Right lobe of liver (tissue), 6 donors: ENCODE measurements around the gene WBP1L. TPM values are rescaled to one million over a fixed set of nuclear protein-coding genes. Genes with fewer than 3 reads are reported as not detected.
A peak's percentile ranks its signal among the peaks of the same experiment; 100 is the strongest.

Experiments
- ATAC-seq, 4 donors: fragments of 200-7000 bp; cut with Tn5 transposase; one replicate each; pipeline ENCODE4 v1.9.1; 2020; ENCODE audit warnings: mild to moderate bottlenecking in 4 of 4, moderate library complexity in 4 of 4
- DNase-seq, 3 donors: peaks; one replicate each; pipeline ENCODE4 v3.0.0-alpha.2; 2020
- H3K27ac ChIP-seq, 3 donors: fragments of 200-600 bp; one replicate each; pipeline ENCODE4 v1.8.0; 2022
- H3K27me3 ChIP-seq, 2 donors: fragments of 200-600 bp; one replicate each; pipeline ENCODE4 v1.8.0; 2022
- H3K36me3 ChIP-seq, 4 donors: fragments of 200-600 bp; sonication (generic) in 1 of 4; one replicate each; pipeline versions ENCODE4 v1.5.1 to v1.8.0; 2017 to 2022; ENCODE audit warnings: control low read depth in 1 of 4
- H3K4me1 ChIP-seq, 4 donors: fragments of 200-600 bp; sonication (generic) in 1 of 4; one replicate each; pipeline versions ENCODE4 v1.5.1 to v1.8.0; 2017 to 2022; ENCODE audit warnings: control low read depth in 1 of 4
- H3K4me3 ChIP-seq, 3 donors: fragments of 200-600 bp; one replicate each; pipeline ENCODE4 v1.8.0; 2022
- H3K9me3 ChIP-seq, 4 donors: fragments of 200-600 bp; sonication (generic) in 1 of 4; one replicate each; pipeline versions ENCODE4 v1.5.1 to v1.8.0; 2017 to 2022; ENCODE audit warnings: control low read depth in 1 of 4
- POLR2A ChIP-seq: fragments of 450-650 bp; IDR thresholded peaks from one replicate; pipeline ENCODE4 v1.6.1; 2017; ENCODE audit warnings: antibody characterized with exemption, mild to moderate bottlenecking
- WGBS: methylation state at CpG from one replicate; pipeline ENCODE4 v1.1.6; 2018; ENCODE audit warnings: low coverage, low lambda C conversion rate; ENCODE audit not compliant: insufficient coverage; ENCODE audit errors: missing lambda C conversion rate; 5-methylcytosine and 5-hydroxymethylcytosine counted together
- intact Hi-C, 2 donors: fragments of 100-400 bp; cut with DNase I; formaldehyde crosslinking; loops; one replicate each; pipeline versions ENCODE4 v1.11.2 to v1.14.1; 2022
- total RNA-seq, 6 experiments: library from RNA; depleted of rRNA in 2 of 6; stranded (reverse); fragments of >200 nt in 2 of 6; fragmentation: NEBNext Ultra II Directional in 3 of 6; extraction: Animal tissue kit (Norgen Biotek cat#: 25700) in 3 of 6; gene quantifications; one replicate each; pipeline versions ENCODE4 v1.1.0 to v1.2.4, GENCODE V29; 2016 to 2023
- TF ChIP-seq, protein P1 (sequence below), 4 donors: fragments of 200-600 bp in 3 of 4; fragments of 450-650 bp in 1 of 4; IDR thresholded peaks; one replicate each; pipeline versions ENCODE4 v1.5.1 to v1.8.0; 2016 to 2022; ENCODE audit warnings: antibody characterized with exemption in 4 of 4, mild to moderate bottlenecking in 2 of 4
- donor health status: DM: no; HTN: yes; CAD: no.
- donor health status: DM: no; HTN: no; CAD: no.
- donor health status: DM: no; HTN: no; CAD: no.
- donor health status: DM: no; HTN: yes; CAD: no.
- donor health status: DM: no; HTN: yes; CAD: no.

WBP1L gene
- total RNA-seq, 6 experiments from 2014 or later, result 24.1 to 58.4 (median 32.8) TPM

DNA sequence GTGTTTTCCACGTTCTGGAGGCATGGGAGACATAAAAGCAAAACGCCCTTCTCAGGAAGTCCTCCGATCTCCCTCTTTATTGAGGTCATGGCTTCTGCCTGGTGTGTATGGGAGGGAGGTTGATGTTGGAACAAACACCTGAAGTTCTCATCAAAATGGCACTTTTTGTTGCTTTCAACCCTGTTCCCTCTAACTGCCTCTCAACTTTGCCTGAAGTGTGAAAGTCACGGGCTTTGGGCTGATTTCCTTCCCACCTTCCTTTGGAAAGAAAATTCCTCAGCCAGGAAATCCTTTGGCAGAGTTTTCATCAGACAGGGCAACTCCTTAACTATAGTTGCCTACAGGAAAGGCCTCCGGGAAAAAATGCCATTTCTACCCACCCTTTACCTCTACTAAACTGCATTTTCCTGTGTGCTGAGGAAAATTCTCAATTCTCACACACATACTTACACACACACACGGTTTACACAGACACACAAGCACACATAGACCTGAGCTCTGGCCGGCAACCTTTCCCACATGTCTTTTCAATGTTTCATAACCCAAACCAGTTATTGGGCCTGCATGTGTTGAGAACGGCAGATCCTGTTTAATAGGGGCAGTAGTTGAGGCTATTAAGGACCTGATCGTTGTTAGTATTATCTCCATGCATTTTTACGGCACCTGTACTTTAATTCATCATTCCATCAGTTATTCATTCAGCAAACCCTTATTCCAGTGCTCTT is 57.0 kb downstream of the WBP1L start:
- intact Hi-C loops, result no loop called here
- H3K36me3 ChIP-seq, result peaks cover 0 to 8% (median 2%) of the 10 kb centered on the region in 4 donors
- no peak overlapping the region for H3K4me3 ChIP-seq
- DNase-seq (no peak), ATAC-seq (no peak)
- H3K27me3 ChIP-seq, result no peaks in the 10 kb centered on the region
- TF ChIP-seq, protein P1, sequence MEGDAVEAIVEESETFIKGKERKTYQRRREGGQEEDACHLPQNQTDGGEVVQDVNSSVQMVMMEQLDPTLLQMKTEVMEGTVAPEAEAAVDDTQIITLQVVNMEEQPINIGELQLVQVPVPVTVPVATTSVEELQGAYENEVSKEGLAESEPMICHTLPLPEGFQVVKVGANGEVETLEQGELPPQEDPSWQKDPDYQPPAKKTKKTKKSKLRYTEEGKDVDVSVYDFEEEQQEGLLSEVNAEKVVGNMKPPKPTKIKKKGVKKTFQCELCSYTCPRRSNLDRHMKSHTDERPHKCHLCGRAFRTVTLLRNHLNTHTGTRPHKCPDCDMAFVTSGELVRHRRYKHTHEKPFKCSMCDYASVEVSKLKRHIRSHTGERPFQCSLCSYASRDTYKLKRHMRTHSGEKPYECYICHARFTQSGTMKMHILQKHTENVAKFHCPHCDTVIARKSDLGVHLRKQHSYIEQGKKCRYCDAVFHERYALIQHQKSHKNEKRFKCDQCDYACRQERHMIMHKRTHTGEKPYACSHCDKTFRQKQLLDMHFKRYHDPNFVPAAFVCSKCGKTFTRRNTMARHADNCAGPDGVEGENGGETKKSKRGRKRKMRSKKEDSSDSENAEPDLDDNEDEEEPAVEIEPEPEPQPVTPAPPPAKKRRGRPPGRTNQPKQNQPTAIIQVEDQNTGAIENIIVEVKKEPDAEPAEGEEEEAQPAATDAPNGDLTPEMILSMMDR (IDR thresholded peaks at IDR 0.05), result no peak
- no peak for TF ChIP-seq POLR2A
- peaks cover 3 to 54% (median 31%) of the 10 kb centered on the region in 4 donors for H3K4me1 ChIP-seq
- H3K9me3 ChIP-seq, result no peaks in the 10 kb centered on the region
- 86% methylated on average over 7 of the region's 10 CpGs for WGBS
- H3K27ac ChIP-seq, result peak overlapping the region; percentile 36 to 72 (median 55)

GRCh38 chr10:102801496-102801895 is 57.7 kb downstream of the WBP1L start:
- peaks cover 0 to 8% (median 2%) of the 10 kb centered on the region in 4 donors for H3K36me3 ChIP-seq
- H3K4me1 ChIP-seq, result peaks cover 3 to 47% (median 28%) of the 10 kb centered on the region in 4 donors
- no peaks in the 10 kb centered on the region for H3K27me3 ChIP-seq
- no peak overlapping the region for H3K4me3 ChIP-seq
- ATAC-seq, result peak in 1 of 4 donors; percentile 17
- no peak for DNase-seq
- intact Hi-C loops, result no loop called here
- WGBS, result 36% methylated on average over 2 of the region's 2 CpGs
- TF ChIP-seq, protein P1 (IDR thresholded peaks at IDR 0.05), result no peak
- TF ChIP-seq POLR2A, result no peak
- H3K9me3 ChIP-seq, result no peaks in the 10 kb centered on the region
- peak overlapping the region; percentile 36 to 72 (median 55) for H3K27ac ChIP-seq

DNA sequence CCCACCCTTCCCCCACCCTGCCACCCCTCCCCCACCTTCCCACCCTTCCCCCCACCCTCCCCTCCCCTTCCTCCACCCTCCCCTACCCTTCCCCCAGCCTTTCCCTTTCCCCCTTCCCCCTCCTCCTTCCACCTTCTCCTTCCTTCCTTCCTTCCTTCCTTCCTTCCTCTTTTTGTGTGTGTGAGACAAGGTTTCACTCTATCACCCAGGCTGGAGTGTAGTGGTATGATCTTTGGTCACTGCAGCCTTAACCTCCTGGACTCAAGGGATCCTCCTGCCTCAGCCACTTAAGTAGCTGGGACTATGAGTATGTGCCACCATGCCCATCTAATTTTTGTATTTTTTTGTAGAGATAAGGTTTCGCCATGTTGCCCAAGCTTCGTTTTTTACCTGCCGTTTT is 58.2 kb downstream of the WBP1L start:
- TF ChIP-seq, protein P1 (IDR thresholded peaks at IDR 0.05), result no peak
- no peak for TF ChIP-seq POLR2A
- H3K36me3 ChIP-seq, result peaks cover 0 to 8% (median 2%) of the 10 kb centered on the region in 4 donors
- no peak overlapping the region for H3K4me3 ChIP-seq
- intact Hi-C loops, result no loop called here
- no peak for ATAC-seq
- H3K27ac ChIP-seq, result peak overlapping the region in 2 of 3 donors; percentile 52 to 80
- WGBS, result 38% methylated on average over 1 of the region's 3 CpGs
- no peaks in the 10 kb centered on the region for H3K9me3 ChIP-seq
- H3K27me3 ChIP-seq, result no peaks in the 10 kb centered on the region
- peaks cover 1 to 42% (median 26%) of the 10 kb centered on the region in 4 donors for H3K4me1 ChIP-seq
- no peak for DNase-seq

- H3K4me3 ChIP-seq, result no peak overlapping the region
- peak overlapping the region; percentile 42 to 80 (median 52) for H3K27ac ChIP-seq
- H3K36me3 ChIP-seq, result peaks cover 0 to 5% (median 2%) of the 10 kb centered on the region in 4 donors
- peak in 3 of 4 donors; percentile 41 to 59 (median 44) for ATAC-seq
- intact Hi-C loops, result no loop called here
- H3K4me1 ChIP-seq, result peaks cover 0 to 33% (median 21%) of the 10 kb centered on the region in 4 donors
- WGBS, result 64% methylated on average over 5 of the region's 6 CpGs
- peak in 1 of 3 donors; percentile 38 for DNase-seq
- no peaks in the 10 kb centered on the region for H3K27me3 ChIP-seq
- TF ChIP-seq POLR2A, result no peak
- TF ChIP-seq, protein P1 (IDR thresholded peaks at IDR 0.05), result no peak
- H3K9me3 ChIP-seq, result no peaks in the 10 kb centered on the region
Observed at GRCh38 chr10:102802920-102803534, 59.3 kb downstream of the WBP1L start.
